Esophagus squamous epithelium (tissue), 4 donors: ENCODE measurements around the gene CMBL.

Experiments
- POLR2A ChIP-seq, 4 donors: fragments of 450-650 bp; IDR thresholded peaks; one replicate each; pipeline ENCODE4 v1.6.1; 2017; ENCODE audit warnings: antibody characterized with exemption in 4 of 4, mild to moderate bottlenecking in 4 of 4, moderate library complexity in 3 of 4
- TF ChIP-seq, protein P1 (sequence below), 6 experiments: fragments of 450-650 bp in 4 of 6; fragments of 200-600 bp in 2 of 6; sonication (generic) in 2 of 6; IDR thresholded peaks; one replicate each; pipeline ENCODE4 v1.5.1; 2016 to 2019; ENCODE audit warnings: antibody characterized with exemption in 6 of 6, mild to moderate bottlenecking in 4 of 6, moderate library complexity in 4 of 6

DNA sequence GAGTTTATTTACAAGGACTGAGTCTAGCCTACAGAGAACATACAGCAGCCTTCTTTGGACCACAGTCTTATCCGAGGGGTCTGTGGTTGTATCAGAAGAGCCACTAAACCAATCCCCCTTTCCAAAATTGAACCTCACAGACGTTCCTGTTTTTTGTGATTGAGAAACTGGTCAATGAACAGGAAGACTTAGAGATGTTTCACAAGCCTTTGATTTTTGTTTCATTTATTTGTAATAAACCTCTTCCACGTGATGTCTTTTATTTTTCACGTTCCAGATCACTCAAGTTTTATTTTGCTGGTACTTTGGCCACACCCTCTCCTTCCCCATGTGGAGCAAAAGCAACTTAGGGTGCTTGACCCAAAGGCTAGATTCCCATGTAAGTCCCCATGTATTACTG is 41.6 kb downstream of the CMBL start:
- no peak for TF ChIP-seq POLR2A (IDR thresholded peaks at IDR 0.05)
- TF ChIP-seq, protein P1, sequence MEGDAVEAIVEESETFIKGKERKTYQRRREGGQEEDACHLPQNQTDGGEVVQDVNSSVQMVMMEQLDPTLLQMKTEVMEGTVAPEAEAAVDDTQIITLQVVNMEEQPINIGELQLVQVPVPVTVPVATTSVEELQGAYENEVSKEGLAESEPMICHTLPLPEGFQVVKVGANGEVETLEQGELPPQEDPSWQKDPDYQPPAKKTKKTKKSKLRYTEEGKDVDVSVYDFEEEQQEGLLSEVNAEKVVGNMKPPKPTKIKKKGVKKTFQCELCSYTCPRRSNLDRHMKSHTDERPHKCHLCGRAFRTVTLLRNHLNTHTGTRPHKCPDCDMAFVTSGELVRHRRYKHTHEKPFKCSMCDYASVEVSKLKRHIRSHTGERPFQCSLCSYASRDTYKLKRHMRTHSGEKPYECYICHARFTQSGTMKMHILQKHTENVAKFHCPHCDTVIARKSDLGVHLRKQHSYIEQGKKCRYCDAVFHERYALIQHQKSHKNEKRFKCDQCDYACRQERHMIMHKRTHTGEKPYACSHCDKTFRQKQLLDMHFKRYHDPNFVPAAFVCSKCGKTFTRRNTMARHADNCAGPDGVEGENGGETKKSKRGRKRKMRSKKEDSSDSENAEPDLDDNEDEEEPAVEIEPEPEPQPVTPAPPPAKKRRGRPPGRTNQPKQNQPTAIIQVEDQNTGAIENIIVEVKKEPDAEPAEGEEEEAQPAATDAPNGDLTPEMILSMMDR (IDR thresholded peaks at IDR 0.05): no peak
